Endothelial cell of umbilical vein (primary cell): ENCODE measurements around the gene WDR86. TPM values are rescaled to one million over a fixed set of nuclear protein-coding genes. Genes with fewer than 3 reads are reported as not detected.

Source experiments
- BruUV-seq: library from RNA; stranded (reverse); fragments of 400-500 nt; replicated peaks from 2 replicates; lab custom pipeline; 2021; lab: Mats Ljungman, UMichigan
- CTCF ChIA-PET: fragments of 300-600, 350-600 bp; sonication (Branson Sonifier 250); formaldehyde crosslinking; loops from one replicate; lab custom pipeline; 2021; ENCODE audit warnings: antibody characterized with exemption, inconsistent platforms; lab: Charles Lee
- POLR2A ChIA-PET: fragments of 300-600, 350-600 bp; sonication (Branson Sonifier 250); formaldehyde crosslinking; loops from one replicate; lab custom pipeline; 2021; ENCODE audit warnings: antibody characterized with exemption, inconsistent platforms; lab: Charles Lee
- DNase-seq: peaks from one replicate; pipeline ENCODE4 v3.0.0-alpha.2; 2011; ENCODE audit warnings: low read depth, low spot score
- FAIRE-seq: peaks from 2 replicates; lab custom pipeline; 2011; peaks lifted over from hg19 to GRCh38; lab: Jason Lieb, UNC
- H2AFZ ChIP-seq: 2 replicates; pipeline ENCODE4 v1.6.0; 2012; ENCODE audit warnings: low read depth, low read length, control low read depth, inconsistent platforms
- H3K27ac ChIP-seq: 2 replicates; pipeline ENCODE4 v1.5.1; 2011; ENCODE audit warnings: low read depth, mild to moderate bottlenecking, control low read depth, low read length, moderate library complexity; ENCODE audit not compliant: insufficient read depth
- H3K27me3 ChIP-seq, 2 experiments: 2 replicates each; pipeline versions ENCODE4 v1.6.0 to v1.6.1; 2011; ENCODE audit warnings: low read length in 2 of 2, mixed read lengths in 1 of 2; ENCODE audit not compliant: control insufficient read depth in 2 of 2, insufficient read depth in 2 of 2
- H3K36me3 ChIP-seq, 2 experiments: 2 replicates in 1 of 2; 3 replicates in 1 of 2; pipeline ENCODE4 v1.5.1; 2011; ENCODE audit warnings: low read length in 2 of 2, mild to moderate bottlenecking in 1 of 2, moderate library complexity in 1 of 2; ENCODE audit not compliant: control insufficient read depth in 2 of 2, insufficient read depth in 2 of 2; ENCODE audit errors: extremely low read depth in 1 of 2
- H3K4me1 ChIP-seq: 3 replicates; pipeline ENCODE4 v1.5.1; 2011; ENCODE audit warnings: mild to moderate bottlenecking, low read length; ENCODE audit not compliant: control insufficient read depth, insufficient read depth; ENCODE audit errors: extremely low read depth
- H3K4me2 ChIP-seq: 2 replicates; pipeline ENCODE4 v1.6.1; 2011; ENCODE audit warnings: low read length, control low read depth, mixed read lengths; ENCODE audit not compliant: insufficient read depth
- H3K4me3 ChIP-seq, 3 experiments: fragments of 200-600 bp in 1 of 3; sonication (generic), shearing (Covaris generic) in 1 of 3; replicated peaks in 1 of 3; 2 replicates each; pipeline ENCODE4 v1.5.1; 2011 to 2016; ENCODE audit warnings: control low read depth in 3 of 3, low read length in 3 of 3, mild to moderate bottlenecking in 2 of 3, inconsistent platforms in 1 of 3, low read depth in 1 of 3, moderate library complexity in 1 of 3; ENCODE audit not compliant: insufficient read depth in 1 of 3
- H3K79me2 ChIP-seq: 2 replicates; pipeline ENCODE4 v1.6.0; 2012; ENCODE audit warnings: low read length, inconsistent platforms; ENCODE audit not compliant: control insufficient read depth, insufficient read depth
- H3K9ac ChIP-seq: replicated peaks from 2 replicates; pipeline ENCODE3; 2011; ENCODE audit warnings: low read length, control low read depth; ENCODE audit not compliant: insufficient read depth; ENCODE audit errors: extremely low read depth
- H3K9me1 ChIP-seq: replicated peaks from 3 replicates; pipeline ENCODE4 v1.6.0; 2011; ENCODE audit warnings: mild to moderate bottlenecking, low read length; ENCODE audit not compliant: control insufficient read depth, insufficient read depth; ENCODE audit errors: extremely low read depth
- H3K9me3 ChIP-seq: replicated peaks from 2 replicates; pipeline ENCODE4 v1.5.1; 2012; ENCODE audit warnings: low read length, inconsistent platforms; ENCODE audit not compliant: control insufficient read depth, insufficient read depth
- H4K20me1 ChIP-seq: replicated peaks from 2 replicates; pipeline ENCODE3; 2011; ENCODE audit warnings: mild to moderate bottlenecking, low read length; ENCODE audit not compliant: control insufficient read depth, insufficient read depth; ENCODE audit errors: extremely low read depth
- EZH2 ChIP-seq: IDR thresholded peaks from 2 replicates; pipeline ENCODE4 v1.6.1; 2012; ENCODE audit warnings: borderline replicate concordance, low read depth, mild to moderate bottlenecking, moderate library complexity, low read length, inconsistent platforms; ENCODE audit not compliant: severe bottlenecking
- FOS ChIP-seq: IDR thresholded peaks from 2 replicates; pipeline ENCODE4 v1.6.1; 2011; ENCODE audit warnings: mild to moderate bottlenecking, low read length, moderate library complexity, borderline replicate concordance; ENCODE audit not compliant: insufficient read depth
- GATA2 ChIP-seq: IDR thresholded peaks from 2 replicates; pipeline ENCODE4 v1.7.0; 2011; ENCODE audit warnings: low read depth, mild to moderate bottlenecking, moderate library complexity, mixed read lengths, low read length; ENCODE audit not compliant: insufficient read length, insufficient read depth
- JUN ChIP-seq: IDR thresholded peaks from 2 replicates; pipeline ENCODE4 v1.6.1; 2011; ENCODE audit warnings: borderline replicate concordance, low read depth; ENCODE audit not compliant: insufficient read length, insufficient read depth
- MYC ChIP-seq: IDR thresholded peaks from one replicate; pipeline ENCODE4 v1.6.1; 2011; ENCODE audit warnings: mild to moderate bottlenecking, low read depth, low read length
- POLR2A ChIP-seq: IDR thresholded peaks from 2 replicates; pipeline ENCODE4 v1.6.1; 2012; ENCODE audit warnings: low read depth, mild to moderate bottlenecking, control low read depth, low read length
- POLR2AphosphoS5 ChIP-seq: IDR thresholded peaks from 2 replicates; pipeline ENCODE4 v1.6.1; 2012; ENCODE audit warnings: low read depth, mild to moderate bottlenecking, control low read depth, low read length, moderate library complexity; ENCODE audit not compliant: insufficient read depth
- dilution Hi-C: fragments of 300-500 bp; cut with MboI; formaldehyde crosslinking; loops from one replicate; pipeline ENCODE4 v1.15.0; 2019; ENCODE audit warnings: low sequenced_read_pairs; ENCODE audit not compliant: extremely low pct_ligation_motif_present
- intact Hi-C: fragments of 100-400 bp; cut with micrococcal nuclease; formaldehyde crosslinking; loops from one replicate; pipeline ENCODE4 v1.10.0; 2022
- polyA plus RNA-seq, 4 experiments: library from polyadenylated mRNA; depleted of rRNA in 3 of 4; stranded (reverse) in 3 of 4; unstranded in 1 of 4; fragments of >200 nt; gene quantifications; 2 replicates each; pipeline versions ENCODE4 v1.2.1 to v1.2.3, GENCODE V29; 2011 to 2012; ENCODE audit warnings: missing spikeins in 1 of 4
- total RNA-seq: library from RNA; stranded (reverse); gene quantifications from 2 replicates; pipeline ENCODE4 v1.2.3, GENCODE V29; 2021
- TF ChIP-seq, protein P1 (sequence below): IDR thresholded peaks from 2 replicates; pipeline ENCODE4 v1.6.1; 2011; ENCODE audit not compliant: insufficient read depth, insufficient read length
- TF ChIP-seq, protein P2 (sequence below), 2 donors: IDR thresholded peaks; 1 replicate in 1 of 2; 2 replicates in 1 of 2; pipeline ENCODE4 v1.5.1; 2011; ENCODE audit warnings: low read length in 2 of 2, mild to moderate bottlenecking in 2 of 2, moderate library complexity in 2 of 2, control low read depth in 1 of 2, inconsistent platforms in 1 of 2, low read depth in 1 of 2; ENCODE audit not compliant: insufficient read depth in 1 of 2; ENCODE audit errors: extremely low read depth in 1 of 2

WDR86 gene
- total and polyA plus RNA-seq, 2 donors (not counting 3 experiments of a cell fraction or from before 2014, with no cell fraction given), result not detected

DNA sequence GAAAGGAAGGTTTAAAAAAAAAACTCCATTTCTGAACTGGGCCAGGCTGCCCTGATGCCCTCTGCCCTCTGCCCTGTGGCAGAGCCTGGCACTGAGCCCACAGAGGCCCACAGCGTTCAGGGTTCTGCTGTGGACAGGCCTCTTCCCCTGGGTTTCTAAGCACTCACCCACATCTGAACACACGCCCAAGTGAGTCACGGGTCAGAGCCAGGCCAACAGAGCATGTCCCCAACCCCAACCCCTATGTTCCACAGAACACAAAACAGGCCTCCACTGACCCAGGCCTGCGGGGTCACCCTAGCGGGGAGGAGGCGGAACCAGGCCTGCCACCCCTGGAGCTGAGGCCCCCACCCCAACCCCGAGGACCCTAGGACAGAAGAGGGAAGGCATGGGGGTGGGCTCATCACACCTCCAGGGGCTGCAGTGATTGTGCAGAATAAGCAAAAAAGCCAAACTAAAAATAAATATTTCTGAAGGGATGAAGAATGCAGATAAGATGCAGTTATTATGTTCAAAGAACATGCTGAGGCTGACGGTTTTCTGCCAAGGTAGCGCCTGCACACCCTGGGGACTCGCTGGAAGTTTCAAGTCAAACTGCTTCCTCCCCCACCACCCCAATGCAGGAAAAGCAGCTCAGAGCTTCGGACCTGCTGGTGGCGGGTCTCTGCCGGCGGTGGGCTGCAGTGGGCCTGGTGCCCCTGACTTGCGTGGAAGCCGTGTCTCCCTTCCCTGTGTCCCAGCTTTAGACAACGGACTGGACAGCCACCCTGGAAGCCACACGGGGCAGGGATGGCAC, 5.4 kb downstream of the WDR86 start:
- no peak for FAIRE-seq

More for the DNA sequence above, 5.4 kb downstream of the WDR86 start:
- no peak overlapping the region for H3K27ac ChIP-seq
- dilution Hi-C loops, result no loop called here
- POLR2A ChIA-PET, result no interaction called here
- no TSS peak for BruUV-seq
- H3K79me2 ChIP-seq, result no peaks in the 10 kb centered on the region
- intact Hi-C loops, result no loop called here
- peaks cover 9 to 10% of the 10 kb centered on the region in 2 experiments for H3K27me3 ChIP-seq
- DNase-seq, result no peak
- no peaks in the 10 kb centered on the region for H3K36me3 ChIP-seq
- no peaks in the 10 kb centered on the region for H3K9me1 ChIP-seq
- H3K4me2 ChIP-seq, result no peak overlapping the region
- CTCF ChIA-PET, result interaction anchor here (1.4 kb wide), 1 partner anchor 45 kb away, joined by 4 read pairs; no protein-coding TSS in a partner anchor
- H2AFZ ChIP-seq, result no peak overlapping the region
- H3K9ac ChIP-seq, result no peak overlapping the region
- no peak for TF ChIP-seq EZH2
- no peak for TF ChIP-seq GATA2
- TF ChIP-seq POLR2AphosphoS5, result no peak
- TF ChIP-seq MYC, result no peak
- TF ChIP-seq, protein P1, sequence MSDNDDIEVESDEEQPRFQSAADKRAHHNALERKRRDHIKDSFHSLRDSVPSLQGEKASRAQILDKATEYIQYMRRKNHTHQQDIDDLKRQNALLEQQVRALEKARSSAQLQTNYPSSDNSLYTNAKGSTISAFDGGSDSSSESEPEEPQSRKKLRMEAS, result no peak
- TF ChIP-seq, protein P2, sequence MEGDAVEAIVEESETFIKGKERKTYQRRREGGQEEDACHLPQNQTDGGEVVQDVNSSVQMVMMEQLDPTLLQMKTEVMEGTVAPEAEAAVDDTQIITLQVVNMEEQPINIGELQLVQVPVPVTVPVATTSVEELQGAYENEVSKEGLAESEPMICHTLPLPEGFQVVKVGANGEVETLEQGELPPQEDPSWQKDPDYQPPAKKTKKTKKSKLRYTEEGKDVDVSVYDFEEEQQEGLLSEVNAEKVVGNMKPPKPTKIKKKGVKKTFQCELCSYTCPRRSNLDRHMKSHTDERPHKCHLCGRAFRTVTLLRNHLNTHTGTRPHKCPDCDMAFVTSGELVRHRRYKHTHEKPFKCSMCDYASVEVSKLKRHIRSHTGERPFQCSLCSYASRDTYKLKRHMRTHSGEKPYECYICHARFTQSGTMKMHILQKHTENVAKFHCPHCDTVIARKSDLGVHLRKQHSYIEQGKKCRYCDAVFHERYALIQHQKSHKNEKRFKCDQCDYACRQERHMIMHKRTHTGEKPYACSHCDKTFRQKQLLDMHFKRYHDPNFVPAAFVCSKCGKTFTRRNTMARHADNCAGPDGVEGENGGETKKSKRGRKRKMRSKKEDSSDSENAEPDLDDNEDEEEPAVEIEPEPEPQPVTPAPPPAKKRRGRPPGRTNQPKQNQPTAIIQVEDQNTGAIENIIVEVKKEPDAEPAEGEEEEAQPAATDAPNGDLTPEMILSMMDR (IDR thresholded peaks at IDR 0.05; ENCODE audit: extremely low read depth in 1 of 2, insufficient read depth in 1 of 2, low read depth in 1 of 2, low read length in 2 of 2), result no peak
- TF ChIP-seq JUN, result no peak
- no peak for TF ChIP-seq FOS
- TF ChIP-seq POLR2A, result no peak
- H3K9me3 ChIP-seq, result no peaks in the 10 kb centered on the region
- no peak overlapping the region for H3K4me3 ChIP-seq
- H3K4me1 ChIP-seq, result no peaks in the 10 kb centered on the region
- no peaks in the 10 kb centered on the region for H4K20me1 ChIP-seq
